ENCODE data around the gene STX18.
"Not testable (repeated sequence)": the region's sequence is repeated elsewhere in the genome, so short reads cannot be mapped to it uniquely, and the experiment has no call there.

The STX18 gene

DNA sequence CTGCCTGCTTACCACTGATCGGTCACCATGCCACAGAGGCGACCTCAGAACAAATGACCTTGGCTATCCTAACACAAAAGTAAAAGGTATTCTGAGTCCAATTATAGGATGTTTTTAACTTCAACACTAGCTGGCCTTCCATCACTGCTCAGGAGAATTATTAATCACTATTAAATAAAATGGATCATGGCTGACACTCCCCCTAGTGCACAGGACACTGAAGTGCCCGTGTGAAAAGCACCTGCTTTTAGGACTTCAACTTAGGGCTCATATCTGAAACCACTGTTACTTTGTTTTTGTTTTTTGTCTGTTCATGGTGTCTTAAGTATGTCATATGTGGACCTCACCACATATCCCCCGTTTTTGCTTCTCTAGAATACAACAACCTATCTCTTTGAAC is 33.9 kb downstream of the STX18 start:
- DNase-seq = no peak

DNA sequence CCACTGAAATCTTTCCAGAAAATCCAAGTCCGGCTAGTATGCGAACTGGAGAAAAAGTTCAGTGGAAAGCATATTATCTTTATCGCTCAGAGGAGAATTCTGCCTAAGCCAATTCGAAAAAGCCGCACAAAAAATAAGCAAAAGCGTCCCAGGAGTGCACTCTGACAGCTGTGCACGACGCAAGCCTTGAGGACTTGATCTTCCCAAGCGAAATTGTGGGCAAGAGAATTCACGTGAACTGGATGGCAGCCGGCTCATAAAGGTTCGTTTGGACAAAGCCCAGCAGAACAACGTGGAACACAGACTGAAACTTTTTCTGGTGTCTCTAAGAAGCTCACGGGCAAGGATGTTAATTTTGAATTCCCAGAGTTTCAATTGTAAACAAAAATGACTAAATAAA is 34.4 kb downstream of the STX18 start:
- DNase-seq = no peak

DNA sequence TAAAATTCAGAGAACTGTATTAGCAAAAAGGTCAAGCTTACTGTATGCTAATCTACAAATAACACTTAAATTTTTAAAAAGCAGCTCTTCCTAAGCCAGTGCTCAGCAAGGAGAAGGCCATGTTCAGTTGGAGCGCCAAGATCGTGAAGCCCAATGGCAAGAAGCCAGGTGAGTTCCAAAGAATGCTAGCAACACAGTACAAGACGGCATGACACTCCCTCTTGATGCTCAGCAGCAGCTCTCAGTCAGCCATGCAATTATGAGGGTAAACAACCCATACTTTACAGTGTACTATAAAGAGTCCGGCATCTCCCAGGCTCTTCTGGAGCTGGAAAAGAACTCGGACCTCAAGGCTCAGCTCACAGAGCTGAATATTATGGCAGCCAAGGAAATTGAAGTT is 34.9 kb downstream of the STX18 start:
- no peak for DNase-seq

- DNase-seq = not testable (repeated sequence)
These were observed 36.6 kb downstream of the STX18 start for GRCh38 chr4:4505211-4505610.

DNA sequence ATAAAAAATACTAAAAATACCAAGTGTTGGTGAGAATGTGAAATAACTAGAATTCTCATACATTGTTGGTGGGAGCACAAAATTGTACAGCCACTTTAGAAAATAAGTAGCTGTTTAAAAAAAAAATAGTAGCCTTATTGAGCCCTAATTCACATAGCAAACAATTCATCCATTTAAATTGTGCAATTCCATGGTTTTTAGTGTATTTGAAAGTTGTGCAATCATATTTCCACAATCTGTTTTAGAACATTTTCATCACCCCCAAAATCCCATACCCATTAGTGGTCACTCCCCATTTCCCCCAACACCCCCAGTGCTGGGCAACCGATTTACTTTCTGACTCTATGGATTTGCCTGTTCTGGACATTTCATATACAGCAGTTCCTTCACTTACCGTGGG is 37.1 kb downstream of the STX18 start:
- no peak for DNase-seq

DNA sequence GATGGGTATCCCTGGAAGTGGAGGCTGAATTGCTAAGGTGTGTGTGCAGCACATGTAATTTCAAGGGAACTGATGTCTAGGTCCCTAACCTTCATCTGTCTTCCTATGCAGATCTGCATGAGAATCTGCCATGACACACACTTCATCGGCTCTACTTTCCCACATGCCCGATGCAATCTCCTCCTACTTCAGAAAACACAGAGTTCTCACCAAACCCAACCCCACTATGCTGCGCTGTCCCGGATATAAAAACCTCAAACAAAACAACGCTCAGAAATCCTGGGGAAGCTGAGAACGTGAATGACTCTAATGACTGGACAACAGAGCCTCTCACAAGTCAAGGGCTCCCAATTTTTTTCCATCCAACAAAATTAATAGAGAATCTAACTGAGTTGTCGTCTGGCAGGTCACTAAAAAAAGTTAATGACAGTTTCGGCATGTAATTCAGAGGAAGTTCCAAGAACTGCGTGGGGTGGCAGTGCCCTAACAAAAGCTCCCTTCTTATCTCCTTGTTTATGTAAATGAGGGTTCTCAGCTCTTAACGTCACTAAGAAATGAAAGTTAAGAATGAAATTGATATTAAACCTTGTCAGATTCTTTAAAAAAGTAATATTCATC is 39.0 kb downstream of the STX18 start:
- no peak for DNase-seq

- no peak for DNase-seq
These were observed 40.2 kb downstream of the STX18 start for GRCh38 chr4:4501679-4502078.

DNA sequence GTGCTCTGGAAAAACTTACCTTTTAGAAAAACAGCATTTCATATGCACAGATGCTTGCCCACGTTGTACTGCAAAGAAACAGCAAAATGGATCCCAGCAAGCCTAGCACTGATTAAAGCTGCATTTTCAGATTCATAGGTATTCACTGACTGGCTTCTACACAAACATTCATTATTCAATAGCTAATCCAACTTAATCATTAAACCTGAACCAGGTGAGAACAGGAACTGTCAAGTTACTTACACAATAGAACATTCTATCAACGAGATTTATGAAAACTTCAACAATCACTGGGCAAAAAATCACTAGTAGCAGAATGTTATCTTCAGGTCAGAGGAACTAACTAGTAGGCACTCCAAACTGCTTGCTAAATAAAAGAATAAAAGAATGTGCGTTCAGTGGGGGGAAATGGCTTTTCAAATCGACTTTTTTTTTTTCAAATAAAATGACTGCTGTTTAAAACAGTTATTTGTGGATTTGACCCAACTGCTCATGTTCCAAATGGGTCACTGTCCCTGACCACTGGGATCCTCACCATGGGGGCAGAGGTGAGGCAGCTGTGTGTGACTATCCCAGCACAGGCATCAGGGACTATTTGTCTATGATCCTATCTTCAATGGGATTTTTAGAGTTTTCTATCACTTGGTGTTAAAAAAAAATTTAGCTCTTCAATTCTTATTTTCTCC is 42.3 kb downstream of the STX18 start:
- DNase-seq = no peak

- DNase-seq = no peak
These were observed 45.1 kb downstream of the STX18 start for GRCh38 chr4:4496592-4497372.

DNA sequence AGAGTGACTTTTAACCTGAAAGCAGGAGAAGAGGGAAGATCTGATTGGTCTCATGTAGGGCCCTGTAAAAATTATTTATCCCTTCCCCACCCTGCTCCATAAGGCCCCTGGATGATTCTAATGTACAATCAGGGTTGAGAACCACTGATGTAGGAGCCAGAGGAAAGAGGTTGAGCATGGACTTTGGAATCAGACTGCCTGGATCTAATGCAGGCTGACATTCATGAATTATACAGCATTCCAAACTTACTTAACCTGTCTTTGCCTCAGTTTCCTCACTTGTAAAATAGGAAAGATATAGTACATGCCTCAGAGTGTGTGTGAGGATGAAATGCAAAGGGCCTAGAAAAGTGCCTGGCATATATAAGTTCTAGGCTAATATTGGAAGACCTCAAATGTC is 47.0 kb downstream of the STX18 start:
- no peak for DNase-seq

DNA sequence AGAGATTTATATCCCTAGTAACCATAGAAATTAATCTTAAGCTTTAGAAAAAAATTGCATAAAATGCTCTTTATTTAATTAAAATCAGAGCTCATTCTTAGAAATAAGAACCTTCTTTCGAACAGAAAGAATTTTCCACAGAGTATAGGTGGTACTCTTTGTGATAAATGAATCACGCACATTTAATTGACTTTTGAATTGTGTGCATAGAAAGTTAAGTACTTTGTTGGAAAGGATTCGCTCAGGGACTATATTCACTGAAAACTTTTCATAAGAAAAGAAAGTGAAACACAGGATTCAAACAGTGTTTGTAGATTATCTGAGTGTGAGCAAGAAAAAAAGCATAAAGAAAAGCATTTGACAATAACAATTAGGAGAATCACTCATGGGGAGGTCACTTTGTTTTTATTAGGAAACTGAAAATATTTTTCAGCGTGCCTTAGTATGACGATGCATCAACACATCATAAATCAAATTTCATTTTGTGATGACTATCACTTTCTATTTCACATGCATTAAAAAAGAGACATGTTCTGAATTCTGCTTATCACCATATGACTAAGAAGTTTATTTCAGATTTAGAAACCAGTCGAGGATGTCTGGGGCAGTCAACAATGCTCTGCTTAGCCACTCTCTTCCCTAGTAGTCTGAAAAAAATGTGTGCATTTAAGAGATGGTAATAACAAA is 49.5 kb downstream of the STX18 start:
- DNase-seq = peak; percentile 49

- DNase-seq = no peak
These were observed 50.4 kb downstream of the STX18 start for GRCh38 chr4:4491396-4491893.

- DNase-seq = no peak
These were observed 51.0 kb downstream of the STX18 start for GRCh38 chr4:4490816-4491215.

- DNase-seq = no peak
These were observed 51.8 kb downstream of the STX18 start for GRCh38 chr4:4490041-4490440.

DNA sequence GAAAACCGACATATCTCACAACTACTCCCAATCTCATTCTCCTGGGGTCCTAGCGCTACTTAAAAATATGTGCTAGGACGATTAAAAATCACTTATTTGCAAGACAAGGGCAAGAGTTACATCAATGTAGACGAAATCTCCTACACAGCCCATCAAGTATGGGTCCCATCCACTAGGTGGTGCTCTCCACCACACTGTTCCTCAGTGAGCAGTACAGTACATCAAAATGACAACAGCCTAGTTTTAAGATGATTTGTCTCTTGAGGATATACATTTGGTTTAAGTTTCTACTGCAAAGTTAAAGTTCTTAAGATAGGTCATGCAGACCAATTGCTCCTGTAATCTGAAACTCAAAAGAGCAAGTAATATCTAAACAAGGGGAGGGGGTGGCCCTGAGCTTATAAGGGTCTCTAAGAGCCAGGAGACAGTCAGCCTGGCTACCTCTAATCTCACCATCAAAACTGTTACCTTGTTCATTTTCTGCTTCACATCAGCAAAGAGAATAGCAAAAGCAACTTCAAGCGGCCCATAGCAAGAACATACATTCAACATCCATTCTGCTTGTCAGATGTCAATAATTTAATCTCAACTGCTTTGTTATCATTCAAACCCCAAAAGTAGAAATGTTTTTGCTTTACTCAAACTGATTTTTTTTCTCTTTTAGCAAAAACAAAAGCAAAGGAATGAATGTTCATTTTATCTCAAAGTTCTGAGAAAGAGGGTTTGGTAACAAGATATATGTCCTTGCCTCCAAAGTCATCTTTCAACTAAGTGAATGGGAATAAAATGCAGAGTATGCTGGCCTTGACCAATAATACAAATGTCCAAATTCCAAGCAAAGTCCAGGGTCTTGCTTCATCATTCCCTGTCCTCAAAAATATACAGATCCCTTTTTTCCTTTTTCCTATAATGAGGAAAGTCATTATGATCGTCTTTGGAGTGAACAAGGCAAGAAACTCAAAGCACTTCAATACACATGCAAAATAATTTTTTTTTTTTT is 53.1 kb downstream of the STX18 start:
- DNase-seq = peak; percentile 73

DNA sequence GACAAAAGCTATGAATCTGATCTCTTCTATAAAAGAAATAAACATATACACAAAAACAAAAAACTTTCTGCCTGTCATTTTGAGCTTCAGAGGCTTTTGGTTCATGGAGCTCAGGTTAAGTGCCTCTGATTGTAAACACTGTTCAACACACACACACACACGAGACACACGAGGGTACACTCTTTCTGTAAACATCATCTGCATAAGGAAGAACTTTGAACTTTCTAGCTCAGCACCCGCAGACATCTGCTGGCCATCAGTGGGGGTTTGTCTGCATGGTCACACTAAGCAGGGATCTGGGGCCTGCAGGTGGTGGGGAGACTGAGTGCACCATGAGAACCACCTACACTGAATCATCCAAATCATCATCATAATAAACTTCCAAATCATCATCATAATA is 54.9 kb downstream of the STX18 start:
- DNase-seq = no peak

DNA sequence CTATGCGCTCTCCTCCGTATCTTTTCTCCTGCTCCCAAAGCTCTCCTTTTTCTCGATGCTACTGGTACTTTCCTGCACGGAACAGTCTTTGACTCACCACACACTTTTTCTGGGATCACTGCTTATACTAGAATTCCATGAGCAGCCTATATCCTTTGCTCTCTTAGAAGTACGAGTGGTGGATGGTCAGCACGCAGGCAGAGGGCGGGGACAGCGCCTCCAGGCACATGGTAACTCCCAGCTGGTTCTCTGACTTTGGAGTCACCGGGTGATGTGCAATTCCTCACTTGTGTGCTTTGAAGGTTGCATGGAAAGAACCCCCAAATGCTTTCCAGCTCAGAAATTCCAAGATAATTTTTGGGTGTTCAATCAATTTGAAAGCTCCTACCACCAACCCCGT is 56.0 kb downstream of the STX18 start:
- DNase-seq = no peak

DNA sequence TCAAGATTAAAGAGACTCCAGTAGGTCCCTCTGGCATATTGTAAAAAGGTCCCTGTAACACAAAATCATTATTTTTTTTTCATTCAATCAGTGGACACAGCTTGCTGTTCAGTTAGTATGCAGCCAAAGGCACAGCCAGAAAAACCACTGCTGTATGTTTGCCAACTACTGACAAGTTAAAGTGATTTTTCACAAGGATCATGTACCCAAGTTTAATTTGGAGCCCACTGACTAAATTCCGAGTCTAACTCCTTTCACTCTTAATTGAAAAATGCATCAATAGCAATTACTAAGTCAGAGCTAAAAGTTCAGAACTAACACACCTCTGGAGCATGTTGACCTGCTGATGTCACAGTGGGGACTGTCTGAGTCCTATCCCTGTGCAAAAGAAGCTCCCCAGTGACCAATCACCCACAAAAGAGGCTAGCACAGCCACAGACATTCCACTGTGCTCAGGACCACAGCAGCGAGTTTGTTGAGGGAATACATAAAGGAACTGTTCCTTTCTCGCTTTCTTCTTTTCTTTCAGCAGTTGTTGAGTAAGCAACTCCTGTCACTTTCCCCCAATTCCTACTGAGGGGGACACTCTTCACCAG is 60.4 kb downstream of the STX18 start:
- DNase-seq = no peak

DNA sequence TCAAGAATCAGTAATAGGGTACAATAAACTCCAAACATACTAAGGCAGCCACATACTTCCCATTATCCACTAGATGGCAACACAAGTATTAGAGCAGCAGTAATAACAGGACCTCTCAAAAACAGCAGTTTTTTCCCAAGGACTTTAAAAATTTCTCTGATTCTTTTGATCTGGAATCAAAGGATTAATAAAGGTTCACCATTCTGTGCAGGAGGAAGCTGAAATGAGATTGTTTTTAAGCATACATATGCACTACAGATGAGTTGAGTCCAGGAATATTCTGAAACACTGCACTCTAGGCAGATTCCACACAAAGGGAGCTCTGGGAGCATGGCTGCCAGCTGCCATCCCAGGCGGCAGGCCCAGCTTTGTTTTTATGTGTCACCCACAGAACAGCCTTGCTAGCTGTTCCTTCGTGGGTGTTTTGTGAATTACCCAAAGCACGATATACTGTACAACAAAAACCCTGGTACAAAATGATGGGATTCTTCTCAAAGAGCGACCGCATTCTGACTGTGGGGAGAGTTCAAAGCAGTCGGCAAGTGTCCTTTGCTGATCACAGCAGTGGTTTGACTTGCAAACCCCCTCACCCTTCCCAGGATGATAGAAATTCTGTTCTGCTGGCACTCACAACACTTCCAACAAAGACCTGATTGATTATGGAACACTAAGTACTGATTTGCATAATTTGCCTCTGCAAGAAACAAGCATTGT is 61.0 kb downstream of the STX18 start:
- no peak for DNase-seq

DNA sequence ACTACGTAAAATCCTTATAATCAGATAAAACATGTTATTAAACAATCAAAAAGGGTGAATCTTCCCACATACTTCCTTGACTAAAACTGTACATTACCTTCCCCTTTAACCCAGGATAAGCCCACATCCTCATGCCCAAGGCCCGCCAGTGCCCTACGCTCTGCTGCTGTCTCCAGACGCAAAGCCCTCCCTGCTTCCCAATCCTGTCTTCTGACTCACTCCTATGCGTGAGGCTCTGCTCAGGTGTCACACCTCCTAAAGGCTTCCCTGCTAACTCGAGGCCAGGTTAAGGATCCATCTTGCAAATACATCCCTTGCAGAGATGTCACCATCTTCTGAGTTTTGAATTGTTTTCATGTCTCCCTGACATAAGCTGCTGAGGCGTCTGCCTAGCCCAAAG is 61.6 kb downstream of the STX18 start:
- no peak for DNase-seq

DNA sequence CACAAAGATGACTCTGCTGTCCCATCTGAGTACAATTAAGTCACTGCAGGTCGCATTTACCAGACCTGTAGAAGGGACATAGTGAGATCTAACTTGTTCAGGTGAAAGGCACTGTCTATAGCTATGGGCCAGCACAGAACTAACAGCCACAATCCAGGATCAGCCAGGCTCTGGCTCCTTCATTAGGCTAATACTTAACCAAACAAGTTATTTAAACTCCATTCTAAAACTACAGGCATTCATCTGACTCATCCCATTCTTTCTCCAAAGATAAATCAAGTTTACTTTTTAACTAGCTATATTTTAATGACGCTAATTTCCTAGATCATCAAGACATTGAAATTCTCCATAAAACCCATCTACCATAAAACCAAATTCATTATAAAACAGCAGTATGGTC is 62.5 kb downstream of the STX18 start:
- no peak for DNase-seq

Measured in fibroblast of skin of abdomen (primary cell).